Measurements from ENCODE around the gene RCCD1.

RCCD1 gene

GRCh38 chr15:90945091-90945490, 9.6 kb upstream of the RCCD1 start:
- DNase-seq: no peak

- DNase-seq: no peak
Observed at GRCh38 chr15:90946538-90946937, 8.1 kb upstream of the RCCD1 start.

GRCh38 chr15:90946941-90947576, 7.6 kb upstream of the RCCD1 start:
- DNase-seq: no peak

- no peak for DNase-seq
Observed at GRCh38 chr15:90947577-90948357, 6.9 kb upstream of the RCCD1 start.

- DNase-seq: no peak
Observed at GRCh38 chr15:90948506-90948905, 6.2 kb upstream of the RCCD1 start.

GRCh38 chr15:90949979-90950675, 4.6 kb upstream of the RCCD1 start:
- no peak for DNase-seq

- DNase-seq: no peak
Observed at GRCh38 chr15:90950676-90951075, 4.0 kb upstream of the RCCD1 start.

- no peak for DNase-seq
Observed at GRCh38 chr15:90952901-90953677, 1.6 kb upstream of the RCCD1 start.

- DNase-seq: no peak
Observed at GRCh38 chr15:90953947-90954711, 555 bp upstream of the RCCD1 start.

- peak; percentile 47 for DNase-seq
Observed at GRCh38 chr15:90955624-90956273, 1.1 kb downstream of the RCCD1 start.

GRCh38 chr15:90956274-90957030, 1.8 kb downstream of the RCCD1 start:
- peak; percentile 78 for DNase-seq

GRCh38 chr15:90957031-90957790, 2.5 kb downstream of the RCCD1 start:
- DNase-seq: no peak

- DNase-seq: no peak
Observed at GRCh38 chr15:90957791-90958190, 3.1 kb downstream of the RCCD1 start.

GRCh38 chr15:90959028-90959595, 4.4 kb downstream of the RCCD1 start:
- DNase-seq: no peak

GRCh38 chr15:90959894-90960293, 5.2 kb downstream of the RCCD1 start:
- no peak for DNase-seq

- DNase-seq: no peak
Observed at GRCh38 chr15:90960298-90961091, 5.8 kb downstream of the RCCD1 start.

- no peak for DNase-seq
Observed at GRCh38 chr15:90962021-90962420, 7.3 kb downstream of the RCCD1 start.

GRCh38 chr15:90966262-90966661, 11.6 kb downstream of the RCCD1 start:
- no peak for DNase-seq

- no peak for DNase-seq
Observed at GRCh38 chr15:90967206-90967605, 12.5 kb downstream of the RCCD1 start.
